GM18861 (cell line): Measurements from ENCODE around the gene FBXL15.
A peak's percentile ranks its signal among the peaks of the same experiment; 100 is the strongest.

Experiments
- ATAC-seq: cut with Tn5 transposase; IDR thresholded peaks from one replicate; pipeline ENCODE4 v1.9.1; 2021; ENCODE audit not compliant: unreplicated experiment

FBXL15 gene, protein sequence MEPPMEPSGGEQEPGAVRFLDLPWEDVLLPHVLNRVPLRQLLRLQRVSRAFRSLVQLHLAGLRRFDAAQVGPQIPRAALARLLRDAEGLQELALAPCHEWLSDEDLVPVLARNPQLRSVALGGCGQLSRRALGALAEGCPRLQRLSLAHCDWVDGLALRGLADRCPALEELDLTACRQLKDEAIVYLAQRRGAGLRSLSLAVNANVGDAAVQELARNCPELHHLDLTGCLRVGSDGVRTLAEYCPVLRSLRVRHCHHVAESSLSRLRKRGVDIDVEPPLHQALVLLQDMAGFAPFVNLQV

DNA sequence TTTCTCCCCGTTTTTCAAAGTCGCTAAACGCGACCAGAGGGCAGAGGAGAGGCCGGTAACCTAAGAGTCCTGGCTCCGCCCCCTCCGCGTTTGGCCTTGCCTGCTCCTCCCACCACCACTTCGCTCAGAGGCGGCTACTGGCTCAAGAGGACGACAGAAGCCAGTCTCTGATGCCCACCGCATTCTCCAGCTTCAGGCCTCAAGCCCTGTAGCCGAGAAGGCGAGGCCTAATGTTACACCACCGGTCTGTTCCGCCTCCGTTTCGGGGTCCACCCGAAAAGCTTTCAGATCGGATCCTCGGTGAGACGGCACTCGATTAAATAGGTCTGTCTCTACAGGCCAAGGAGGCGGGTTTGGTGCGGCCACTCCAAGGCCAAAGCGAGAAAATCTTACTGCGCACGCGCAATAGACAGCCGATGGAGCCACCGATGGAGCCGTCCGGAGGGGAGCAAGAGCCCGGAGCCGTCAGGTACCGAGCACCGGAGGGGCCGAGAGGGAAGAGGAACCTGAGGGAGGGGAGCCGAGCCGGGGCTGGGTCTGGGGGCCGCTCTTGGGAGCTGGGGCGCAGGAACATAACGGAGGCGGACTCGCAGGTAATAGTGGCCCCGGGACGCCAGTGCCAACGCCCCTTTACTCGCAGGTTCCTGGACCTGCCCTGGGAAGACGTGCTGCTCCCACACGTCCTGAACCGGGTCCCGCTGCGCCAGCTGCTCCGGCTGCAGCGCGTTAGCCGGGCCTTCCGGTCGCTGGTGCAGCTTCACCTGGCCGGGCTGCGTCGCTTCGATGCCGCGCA lies at the start of gene FBXL15:
Gene FBXL15, plus strand, starts transcription at position 123 of the 793 bp plus-strand sequence. Its CDS starts 294 bp downstream, at position 417.
- ATAC-seq: peak; percentile 58

DNA sequence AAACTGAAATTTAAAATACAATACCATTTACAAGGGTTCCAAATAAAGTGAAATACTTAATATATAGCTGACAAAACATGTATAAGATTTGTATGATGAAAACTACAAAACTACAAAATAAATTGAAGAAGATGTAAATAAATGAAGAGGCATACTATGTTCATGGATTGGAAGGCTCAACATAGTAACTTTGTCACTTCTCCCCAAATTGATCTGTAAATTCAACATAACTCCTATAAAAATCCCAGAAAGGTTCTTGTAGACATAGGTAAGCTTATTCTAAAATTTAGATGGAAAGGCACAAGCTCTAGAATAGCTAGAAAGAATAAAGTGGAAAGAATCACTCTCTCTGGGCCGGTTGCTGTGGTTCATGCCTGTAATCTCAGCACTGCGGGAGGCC lies 49.3 kb upstream of the FBXL15 start:
- ATAC-seq: no peak

DNA sequence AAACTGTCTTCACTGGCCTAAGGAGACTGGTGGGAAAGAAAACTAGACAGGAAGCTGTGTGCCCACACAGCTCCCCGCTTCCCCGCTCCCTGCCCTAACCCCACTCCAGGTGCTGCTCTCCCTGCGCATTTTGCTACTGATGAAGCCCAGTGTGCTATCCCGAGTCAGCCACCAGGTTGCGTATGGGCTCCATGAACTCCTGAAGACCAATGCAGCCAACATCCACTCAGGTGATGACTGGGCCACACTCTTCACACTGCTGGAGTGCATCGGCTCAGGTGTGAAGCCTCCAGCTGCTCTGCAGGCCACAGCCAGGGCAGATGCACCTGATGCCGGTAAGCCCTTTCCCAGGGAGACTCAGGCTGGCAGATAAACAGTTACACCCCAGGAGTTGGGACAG lies 45.4 kb upstream of the FBXL15 start:
- ATAC-seq: no peak

DNA sequence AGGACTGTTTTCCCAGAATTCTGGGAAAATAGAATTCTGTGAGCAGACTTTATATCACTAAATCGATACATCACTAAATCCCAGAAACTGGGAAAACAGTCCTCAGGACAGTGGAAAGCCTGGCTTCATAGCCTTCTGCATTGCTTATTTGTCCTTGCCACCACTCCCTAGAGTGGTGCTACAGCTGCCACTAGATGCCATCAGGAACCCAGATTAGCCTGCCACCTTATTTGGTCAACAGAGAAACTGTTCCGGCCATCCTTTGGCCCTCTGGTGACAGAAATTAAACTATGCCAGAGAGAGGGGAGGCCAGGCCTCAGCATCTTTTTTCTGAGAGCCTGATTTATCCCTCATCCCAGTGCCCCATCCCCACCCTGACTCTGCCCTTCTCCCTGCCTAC lies 44.8 kb upstream of the FBXL15 start:
- no peak for ATAC-seq

DNA sequence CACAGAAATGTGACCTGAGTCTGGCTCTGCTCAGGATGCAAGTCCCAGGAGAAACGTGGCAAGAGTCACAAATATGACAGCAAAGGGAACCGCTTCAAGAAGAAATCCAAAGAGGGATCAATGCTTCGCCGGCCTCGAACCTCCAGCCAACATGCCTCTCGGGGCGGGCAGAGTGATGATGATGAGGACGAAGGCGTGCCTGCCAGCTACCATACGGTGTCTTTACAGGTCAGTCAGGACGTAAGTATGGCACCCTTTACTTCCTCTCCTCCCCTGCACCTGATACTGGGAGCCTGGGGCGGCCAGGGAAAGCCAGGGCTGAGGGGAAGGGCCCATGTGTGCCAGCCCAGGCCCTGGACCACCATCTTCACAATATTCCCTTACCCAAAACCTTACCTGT lies 43.7 kb upstream of the FBXL15 start:
- no peak for ATAC-seq

DNA sequence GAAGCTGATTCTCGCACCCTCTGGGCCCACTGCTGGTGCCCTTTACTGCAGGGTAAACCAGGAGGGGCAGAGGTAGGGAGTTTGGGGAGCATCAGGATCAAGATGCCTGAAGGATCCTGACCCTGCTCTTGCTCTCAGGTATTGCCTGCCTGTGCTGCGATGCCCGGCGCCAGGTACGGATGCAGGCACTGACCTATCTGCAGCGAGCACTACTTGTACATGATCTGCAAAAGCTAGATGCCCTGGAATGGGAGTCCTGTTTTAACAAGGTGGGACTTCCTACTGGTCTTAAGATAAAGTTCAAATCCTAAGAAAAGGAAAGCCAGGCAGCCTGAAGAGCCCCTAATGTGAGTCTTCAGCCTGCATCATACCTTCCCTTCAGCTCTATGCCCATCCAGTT lies 41.3 kb upstream of the FBXL15 start:
- ATAC-seq: no peak

DNA sequence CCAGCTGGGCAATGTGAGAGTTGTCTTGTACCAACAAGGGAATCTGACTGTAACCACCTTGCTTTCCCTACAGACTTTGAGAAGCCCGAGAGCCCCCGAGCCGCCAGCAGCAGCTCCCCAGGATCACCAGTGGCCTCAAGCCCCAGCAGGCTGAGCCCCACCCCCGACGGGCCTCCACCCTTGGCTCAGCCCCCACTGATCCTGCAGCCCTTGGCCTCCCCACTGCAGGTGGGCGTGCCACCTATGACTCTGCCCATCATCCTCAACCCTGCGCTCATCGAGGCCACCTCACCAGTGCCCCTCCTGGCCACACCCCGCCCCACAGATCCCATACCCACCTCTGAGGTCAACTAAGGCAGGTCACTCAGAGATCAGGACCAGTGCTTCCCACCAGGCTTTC lies 38.7 kb upstream of the FBXL15 start:
- ATAC-seq: no peak

DNA sequence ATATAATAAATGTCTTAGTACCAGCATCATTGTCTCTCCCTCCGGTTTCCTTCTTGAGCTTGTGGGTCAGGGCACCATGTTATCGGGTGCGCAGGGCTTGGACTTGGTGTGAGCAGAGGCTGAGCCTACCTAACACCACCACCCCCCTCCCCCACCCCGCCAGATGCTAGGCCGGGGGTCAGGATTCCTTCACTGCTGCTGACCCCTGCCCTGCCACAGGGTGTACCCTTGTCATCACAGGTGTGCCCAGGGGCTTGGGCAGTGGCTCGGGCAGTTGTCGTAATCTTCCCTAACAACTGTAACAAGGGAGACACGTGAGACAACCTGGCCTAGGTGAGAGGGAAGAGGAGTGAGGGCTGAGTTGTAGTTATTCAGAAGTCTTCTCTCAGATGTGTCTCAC lies 37.8 kb upstream of the FBXL15 start:
- ATAC-seq: no peak

DNA sequence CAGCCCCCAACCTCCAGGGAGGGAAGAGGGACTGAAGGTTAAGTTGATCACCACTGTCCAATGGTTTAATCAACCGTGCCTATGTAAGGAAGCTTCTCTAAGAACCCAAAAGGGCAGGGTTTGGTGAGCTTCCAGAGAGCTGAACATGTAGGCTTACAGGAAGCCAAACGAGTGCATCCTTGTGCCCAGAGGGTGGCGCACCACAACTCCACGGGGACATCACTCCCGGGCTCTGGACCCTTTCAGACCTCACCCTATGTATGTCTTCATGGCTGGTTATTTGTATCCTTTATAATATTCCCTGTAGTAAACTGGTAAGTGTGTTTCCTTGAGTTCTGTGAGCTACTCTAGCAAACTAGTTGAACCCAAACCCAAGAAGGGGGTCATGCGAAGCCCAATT lies 36.6 kb upstream of the FBXL15 start:
- ATAC-seq: no peak

DNA sequence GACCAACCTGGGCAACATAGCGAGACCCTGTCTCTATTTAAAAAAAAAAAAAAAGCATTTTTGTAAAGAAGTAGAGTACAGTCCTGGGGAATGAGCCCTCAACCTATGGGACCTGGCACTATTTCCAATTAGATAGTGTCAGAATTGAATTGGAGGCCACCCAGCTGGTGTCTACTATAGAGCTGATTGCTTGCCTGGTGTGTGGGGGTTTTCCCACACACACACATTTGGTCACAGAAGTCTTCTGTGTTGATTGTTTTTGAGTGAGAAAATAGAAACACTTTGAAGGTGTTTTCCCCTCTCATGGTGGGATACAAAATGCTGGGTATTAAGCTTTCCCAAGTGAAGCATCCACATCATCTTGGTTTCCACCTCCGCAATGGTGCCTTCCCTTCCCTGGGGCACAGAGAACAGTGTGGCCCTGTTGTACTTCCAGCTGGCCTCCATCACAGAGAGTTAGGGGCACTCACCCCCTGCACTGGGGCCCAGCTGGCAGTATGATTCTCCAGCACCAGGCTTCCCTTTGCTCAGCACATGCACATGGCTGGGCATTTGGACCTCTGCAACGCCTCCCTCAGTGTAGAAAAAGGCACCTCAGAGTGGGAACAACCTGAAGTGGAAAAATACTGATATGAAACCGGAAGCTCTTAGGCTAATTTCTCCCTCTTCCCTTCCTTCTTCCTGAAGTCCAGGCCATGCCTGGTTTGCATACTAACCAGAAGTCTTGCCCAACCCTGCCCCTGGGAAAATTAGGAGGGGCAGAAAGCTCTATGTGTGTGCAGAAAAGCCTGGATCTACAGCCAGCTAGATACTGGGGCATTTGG lies 35.8 kb upstream of the FBXL15 start:
- ATAC-seq: no peak

DNA sequence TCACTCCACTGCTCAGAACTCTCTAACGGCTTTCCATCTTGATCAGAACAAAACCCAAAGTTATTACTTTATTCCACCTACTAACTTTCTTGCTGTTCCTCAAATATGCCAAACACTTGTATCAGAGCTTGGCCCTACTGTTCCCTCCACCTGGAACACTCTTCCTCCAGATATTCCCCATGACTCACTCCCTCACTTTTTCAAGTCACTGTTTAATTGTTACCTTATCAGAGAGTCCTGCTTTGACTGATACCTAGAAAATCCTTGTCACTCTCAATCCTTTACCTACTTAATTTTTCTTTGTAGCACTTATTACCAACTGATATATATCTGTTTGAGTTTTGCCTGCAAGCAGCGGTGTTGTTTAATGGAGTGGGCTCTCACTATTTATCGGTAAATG lies 30.7 kb upstream of the FBXL15 start:
- no peak for ATAC-seq

DNA sequence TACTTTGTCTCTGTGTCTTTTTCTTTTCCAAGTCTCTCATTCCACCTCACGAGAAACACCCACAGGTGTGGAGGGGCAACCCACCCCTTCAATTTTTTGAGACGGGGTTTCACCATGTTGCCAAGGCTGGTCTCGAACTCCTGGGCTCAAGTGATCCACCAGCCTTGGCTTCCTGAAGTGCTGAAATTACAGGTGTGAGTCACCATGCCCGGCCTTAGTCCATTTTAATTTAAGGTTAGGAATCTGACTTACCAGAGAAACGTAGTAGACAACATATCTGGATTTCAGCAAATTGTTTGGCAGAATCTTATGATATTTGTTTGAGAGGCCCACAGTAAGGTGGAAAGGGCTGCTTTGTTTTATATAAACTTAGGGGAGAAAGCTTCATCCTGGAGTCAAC lies 28.3 kb upstream of the FBXL15 start:
- ATAC-seq: no peak

DNA sequence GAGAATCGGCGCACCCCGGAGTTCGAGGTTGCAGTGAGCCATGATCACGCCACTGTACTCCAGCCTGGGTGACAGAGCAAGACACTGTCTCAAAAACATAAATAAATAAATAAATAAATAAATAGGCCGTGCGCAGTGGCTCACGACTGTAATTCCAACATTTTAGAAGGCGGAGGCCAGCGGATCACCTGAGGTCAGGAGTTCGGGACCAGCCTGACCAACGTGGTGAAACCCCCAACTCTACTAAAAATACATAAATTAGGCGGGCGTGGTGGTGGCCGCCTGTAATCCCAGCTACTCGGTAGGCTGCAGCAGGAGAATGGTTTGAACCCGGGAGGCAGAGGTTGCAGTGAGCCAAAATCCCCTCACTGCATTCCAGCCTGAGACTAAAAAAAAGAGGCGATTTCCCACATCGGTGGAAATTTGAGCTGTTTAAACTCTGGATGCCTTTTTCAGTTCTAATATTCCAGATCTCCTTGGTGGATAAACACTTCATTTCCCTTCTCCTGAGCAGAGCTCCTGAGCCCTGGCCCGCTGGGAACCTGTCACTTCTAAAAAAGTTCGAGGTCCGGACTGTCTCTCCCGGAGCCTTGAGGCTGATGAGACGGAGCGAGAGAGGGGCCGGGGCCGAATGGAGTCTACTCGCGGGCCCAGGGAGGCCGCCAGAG lies 27.1 kb upstream of the FBXL15 start:
- ATAC-seq: no peak

DNA sequence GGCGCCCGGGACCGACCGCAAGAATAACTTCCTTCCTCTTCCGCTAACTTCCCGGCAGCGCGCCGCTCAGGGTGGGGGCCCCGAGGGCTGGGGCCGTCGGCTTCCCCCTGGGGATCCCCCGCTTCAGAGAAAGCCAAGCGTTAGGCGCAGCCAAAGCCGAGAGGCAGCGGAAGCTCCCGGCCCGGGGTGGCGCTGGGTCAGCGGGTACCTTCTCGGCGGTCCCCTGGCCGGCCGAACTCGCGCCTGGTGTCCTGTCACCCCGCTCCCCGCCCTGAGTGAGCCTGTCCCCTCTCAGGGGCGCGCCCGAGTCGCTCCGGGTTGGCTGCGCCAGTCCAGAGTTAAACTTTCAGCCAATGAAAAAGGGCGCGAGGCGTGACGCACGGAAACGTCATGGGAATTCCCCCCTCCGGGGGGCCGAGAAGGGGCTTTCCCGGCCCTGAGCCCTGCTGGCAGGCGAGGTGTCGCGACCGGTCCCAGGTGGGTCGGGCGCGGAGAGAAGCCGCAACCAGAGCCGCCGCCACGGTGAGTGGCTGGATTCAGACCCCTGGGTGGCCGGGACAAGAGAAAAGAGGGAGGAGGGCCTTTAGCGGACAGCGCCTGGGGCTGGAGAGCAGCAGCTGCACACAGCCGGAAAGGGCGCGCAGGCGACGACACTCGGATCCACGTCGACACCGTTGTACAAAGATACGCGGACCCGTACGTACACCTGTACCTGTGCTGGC lies 26.4 kb upstream of the FBXL15 start:
- peak; percentile 77 for ATAC-seq

DNA sequence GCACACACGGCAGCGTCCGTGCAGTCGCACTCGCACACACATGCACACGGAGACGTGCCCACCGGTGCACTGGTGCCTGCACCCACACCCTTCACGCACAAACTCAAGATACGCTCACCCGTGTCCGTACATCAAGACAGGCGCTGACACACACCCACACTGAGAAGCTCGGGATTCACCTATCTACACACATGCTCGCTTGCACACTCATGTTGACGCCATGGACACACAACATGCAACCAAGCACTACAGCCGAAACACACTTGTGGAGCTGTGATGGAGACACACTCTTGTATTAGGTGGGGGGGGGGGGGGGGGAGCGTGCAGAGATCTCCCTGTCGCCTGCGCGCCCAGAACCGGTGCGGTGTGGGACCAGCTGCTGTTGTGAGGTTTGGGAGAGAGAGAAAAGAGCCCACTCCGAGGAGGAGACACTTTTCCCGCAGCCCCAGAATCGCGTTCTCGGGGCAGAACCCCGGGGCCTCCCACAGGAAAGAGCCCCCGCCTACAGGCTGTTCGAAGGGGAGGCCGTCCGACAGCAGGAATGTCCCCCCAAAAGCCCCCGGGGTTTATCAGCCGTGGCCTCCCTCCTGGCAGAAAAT lies 25.7 kb upstream of the FBXL15 start:
- ATAC-seq: no peak

DNA sequence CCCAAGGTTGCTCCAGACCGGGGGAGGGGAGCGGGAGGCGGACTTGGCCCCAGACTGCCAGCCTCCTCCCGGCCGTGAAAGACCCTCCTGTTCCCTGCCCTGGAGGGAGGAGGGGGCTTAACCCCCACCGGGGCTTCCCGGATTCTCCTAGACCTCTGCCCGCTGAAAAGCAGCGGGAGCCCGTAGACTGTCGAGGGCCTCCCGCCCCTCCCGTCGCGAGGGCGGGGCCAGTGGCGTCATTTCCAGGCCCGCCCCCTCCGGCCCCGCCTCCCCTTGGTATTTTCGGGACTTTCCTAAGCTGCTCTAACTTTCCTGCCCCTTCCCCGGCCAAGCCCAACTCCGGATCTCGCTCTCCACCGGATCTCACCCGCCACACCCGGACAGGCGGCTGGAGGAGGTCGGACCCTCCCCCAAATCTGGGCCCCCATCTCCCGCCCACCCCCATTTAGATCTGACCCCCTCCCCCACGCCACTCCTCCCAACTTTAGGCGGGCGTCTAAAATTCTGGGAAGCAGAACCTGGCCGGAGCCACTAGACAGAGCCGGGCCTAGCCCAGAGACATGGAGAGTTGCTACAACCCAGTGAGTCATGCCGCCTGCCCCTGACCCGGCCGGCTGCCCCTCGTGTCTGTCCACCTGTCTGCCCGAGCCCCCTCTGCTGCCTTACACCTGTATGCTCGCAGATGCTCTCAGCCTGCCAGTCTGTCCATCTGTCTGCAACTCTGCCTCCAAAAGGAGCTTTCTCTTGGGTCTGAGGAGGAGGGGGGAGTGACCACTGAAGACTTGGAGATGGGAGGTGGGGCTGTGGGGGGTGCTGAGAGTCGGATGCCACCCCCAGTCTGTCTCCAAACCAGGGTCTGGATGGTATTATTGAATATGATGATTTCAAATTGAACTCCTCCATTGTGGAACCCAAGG lies 25.0 kb upstream of the FBXL15 start, which contains the start of gene NFKB2:
Gene NFKB2, plus strand, starts transcription at position 306 of the 917 bp plus-strand sequence. Its CDS starts 255 bp downstream, at position 561.
- no peak for ATAC-seq

DNA sequence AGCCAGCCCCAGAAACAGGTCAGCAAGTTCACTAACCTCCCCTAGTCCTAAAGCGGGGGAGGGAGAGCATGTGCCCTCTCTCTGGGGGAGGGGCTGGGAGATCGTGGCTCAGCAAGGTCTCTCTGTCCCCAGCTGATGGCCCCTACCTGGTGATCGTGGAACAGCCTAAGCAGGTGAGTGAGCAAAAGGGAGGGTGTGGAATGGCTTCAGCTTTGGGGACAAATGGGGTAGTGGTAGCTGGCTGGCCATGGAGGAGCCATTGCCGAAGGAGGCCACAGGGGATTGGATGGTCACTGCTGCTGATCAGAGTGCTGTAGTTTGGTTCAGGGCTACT lies 24.4 kb upstream of the FBXL15 start:
- ATAC-seq: no peak

DNA sequence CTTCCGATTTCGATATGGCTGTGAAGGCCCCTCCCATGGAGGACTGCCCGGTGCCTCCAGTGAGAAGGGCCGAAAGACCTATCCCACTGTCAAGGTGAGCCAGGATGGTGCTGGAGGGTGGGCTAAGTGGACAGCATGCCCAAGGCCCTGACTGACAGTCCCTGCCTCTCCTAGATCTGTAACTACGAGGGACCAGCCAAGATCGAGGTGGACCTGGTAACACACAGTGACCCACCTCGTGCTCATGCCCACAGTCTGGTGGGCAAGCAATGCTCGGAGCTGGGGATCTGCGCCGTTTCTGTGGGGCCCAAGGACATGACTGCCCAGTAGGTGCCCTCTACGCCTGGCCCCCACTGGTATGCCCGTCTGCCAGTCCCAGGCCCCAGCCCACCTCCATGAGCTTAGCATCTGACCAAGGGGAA lies 23.9 kb upstream of the FBXL15 start:
- no peak for ATAC-seq
